ENCODE data around the gene ZPBP2.

DNA sequence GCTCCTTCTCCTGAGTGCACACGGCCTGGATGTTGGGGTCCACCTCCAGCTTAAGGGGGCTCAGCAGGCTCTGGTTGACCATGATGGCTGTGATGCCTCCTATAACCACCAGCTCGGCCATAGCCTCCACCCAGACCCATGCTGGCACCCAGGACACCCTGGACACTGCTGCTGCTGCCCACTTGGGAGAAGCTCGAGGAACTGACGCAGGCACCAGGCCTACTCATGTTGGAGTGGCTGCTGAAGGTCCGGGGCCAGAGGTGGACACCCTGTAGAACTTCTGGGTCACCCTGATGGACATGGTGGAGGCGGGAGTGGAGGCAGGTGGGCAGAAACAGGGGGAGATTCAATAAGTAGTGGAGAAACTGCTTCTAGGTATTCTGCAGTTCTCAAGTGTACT lies 31.9 kb upstream of the ZPBP2 start:
- TF ChIP-seq, protein P1, sequence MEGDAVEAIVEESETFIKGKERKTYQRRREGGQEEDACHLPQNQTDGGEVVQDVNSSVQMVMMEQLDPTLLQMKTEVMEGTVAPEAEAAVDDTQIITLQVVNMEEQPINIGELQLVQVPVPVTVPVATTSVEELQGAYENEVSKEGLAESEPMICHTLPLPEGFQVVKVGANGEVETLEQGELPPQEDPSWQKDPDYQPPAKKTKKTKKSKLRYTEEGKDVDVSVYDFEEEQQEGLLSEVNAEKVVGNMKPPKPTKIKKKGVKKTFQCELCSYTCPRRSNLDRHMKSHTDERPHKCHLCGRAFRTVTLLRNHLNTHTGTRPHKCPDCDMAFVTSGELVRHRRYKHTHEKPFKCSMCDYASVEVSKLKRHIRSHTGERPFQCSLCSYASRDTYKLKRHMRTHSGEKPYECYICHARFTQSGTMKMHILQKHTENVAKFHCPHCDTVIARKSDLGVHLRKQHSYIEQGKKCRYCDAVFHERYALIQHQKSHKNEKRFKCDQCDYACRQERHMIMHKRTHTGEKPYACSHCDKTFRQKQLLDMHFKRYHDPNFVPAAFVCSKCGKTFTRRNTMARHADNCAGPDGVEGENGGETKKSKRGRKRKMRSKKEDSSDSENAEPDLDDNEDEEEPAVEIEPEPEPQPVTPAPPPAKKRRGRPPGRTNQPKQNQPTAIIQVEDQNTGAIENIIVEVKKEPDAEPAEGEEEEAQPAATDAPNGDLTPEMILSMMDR (IDR thresholded peaks at IDR 0.05 in 8 of 11, conservative IDR thresholded peaks at IDR 0.05 in 3 of 11): no peak
- peak in 1 of 3 donors; percentile 22 for TF ChIP-seq POLR2AphosphoS5 (IDR thresholded peaks at IDR 0.05)
- no peak for TF ChIP-seq POLR2A (IDR thresholded peaks at IDR 0.05)

Data from spleen (tissue), 7 donors.